K562 (cell line): ENCODE data around the gene MOGAT2.

ENCODE experiments used
- CREB1 ChIP-seq, 2 experiments: sonication (generic) in 1 of 2; formaldehyde crosslinking in 1 of 2; IDR thresholded peaks; 2 replicates each; pipeline versions ENCODE4 v1.6.1 to v1.8.0; 2012 to 2022; ENCODE audit warnings: inconsistent platforms in 1 of 2, mild to moderate bottlenecking in 1 of 2, missing genetic modification reagents in 1 of 2, moderate library complexity in 1 of 2
- EZH2 ChIP-seq: IDR thresholded peaks from 2 replicates; pipeline ENCODE4 v1.6.1; 2012; ENCODE audit warnings: low read depth, mild to moderate bottlenecking, inconsistent platforms, low read length, borderline replicate concordance
- HLTF ChIP-seq: fragments of 450-650 bp; IDR thresholded peaks from 2 replicates; pipeline ENCODE4 v1.6.1; 2016
- MTA2 ChIP-seq: fragments of 450-650 bp; IDR thresholded peaks from 2 replicates; pipeline ENCODE4 v1.6.1; 2016; ENCODE audit warnings: low read depth
- POLR2AphosphoS2 ChIP-seq: IDR thresholded peaks from 2 replicates; pipeline ENCODE4 v1.6.1; 2012; ENCODE audit warnings: low read length, improper control_type of control experiment
- RAD21 ChIP-seq, 2 experiments: fragments of 250-450 bp in 1 of 2; fragments of 450-650 bp in 1 of 2; sonication (Bioruptor Pico) in 1 of 2; formaldehyde crosslinking in 1 of 2; IDR thresholded peaks in 1 of 2; conservative IDR thresholded peaks in 1 of 2; 2 replicates each; pipeline versions ENCODE4 v1.4.0 to v1.8.0; 2020 to 2022; ENCODE audit warnings: mild to moderate bottlenecking in 2 of 2, moderate library complexity in 1 of 2
- TF ChIP-seq, protein P1 (sequence below): sonication (generic); formaldehyde crosslinking; IDR thresholded peaks from 2 replicates; pipeline ENCODE4 v1.9.0; 2022; ENCODE audit warnings: mild to moderate bottlenecking, missing genetic modification reagents

DNA sequence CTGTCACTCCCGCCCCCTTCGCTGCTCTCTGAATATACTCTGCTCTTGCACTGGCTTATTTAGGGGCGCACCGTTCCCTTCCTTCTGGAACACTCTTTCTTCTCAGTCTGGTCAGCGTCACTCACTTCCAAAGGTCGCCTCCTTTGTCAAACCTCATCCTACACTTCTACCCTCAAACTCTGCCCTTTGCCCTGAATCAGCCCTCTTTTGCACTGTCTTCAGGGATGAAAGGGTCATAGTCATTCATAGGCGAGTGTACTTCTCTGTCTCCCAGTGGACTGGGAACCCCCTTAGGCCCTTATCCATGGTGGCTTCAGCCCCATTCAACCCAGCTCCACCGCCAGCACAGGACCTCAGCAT lies 15.4 kb downstream of the MOGAT2 start:
- TF ChIP-seq CREB1 (IDR thresholded peaks at IDR 0.05) (no peak), CREB1 (CRISPR knock-in tag; IDR thresholded peaks at IDR 0.05) (no peak), EZH2 (no peak), MTA2 (no peak), HLTF (no peak), POLR2AphosphoS2 (no peak), RAD21 (CRISPR knock-in tag; conservative IDR thresholded peaks at IDR 0.05 in 1 of 2, IDR thresholded peaks at IDR 0.05 in 1 of 2) (no peak)
- TF ChIP-seq, protein P1, sequence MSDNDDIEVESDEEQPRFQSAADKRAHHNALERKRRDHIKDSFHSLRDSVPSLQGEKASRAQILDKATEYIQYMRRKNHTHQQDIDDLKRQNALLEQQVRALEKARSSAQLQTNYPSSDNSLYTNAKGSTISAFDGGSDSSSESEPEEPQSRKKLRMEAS (CRISPR knock-in tag) = no peak
